ENCODE results near the gene KIAA0319L.
A peak's percentile ranks its signal among the peaks of the same experiment; 100 is the strongest.

Gene KIAA0319L

GRCh38 chr1:35561972-35562680, 4.9 kb upstream of the KIAA0319L start:
- no peak for DNase-seq

DNA sequence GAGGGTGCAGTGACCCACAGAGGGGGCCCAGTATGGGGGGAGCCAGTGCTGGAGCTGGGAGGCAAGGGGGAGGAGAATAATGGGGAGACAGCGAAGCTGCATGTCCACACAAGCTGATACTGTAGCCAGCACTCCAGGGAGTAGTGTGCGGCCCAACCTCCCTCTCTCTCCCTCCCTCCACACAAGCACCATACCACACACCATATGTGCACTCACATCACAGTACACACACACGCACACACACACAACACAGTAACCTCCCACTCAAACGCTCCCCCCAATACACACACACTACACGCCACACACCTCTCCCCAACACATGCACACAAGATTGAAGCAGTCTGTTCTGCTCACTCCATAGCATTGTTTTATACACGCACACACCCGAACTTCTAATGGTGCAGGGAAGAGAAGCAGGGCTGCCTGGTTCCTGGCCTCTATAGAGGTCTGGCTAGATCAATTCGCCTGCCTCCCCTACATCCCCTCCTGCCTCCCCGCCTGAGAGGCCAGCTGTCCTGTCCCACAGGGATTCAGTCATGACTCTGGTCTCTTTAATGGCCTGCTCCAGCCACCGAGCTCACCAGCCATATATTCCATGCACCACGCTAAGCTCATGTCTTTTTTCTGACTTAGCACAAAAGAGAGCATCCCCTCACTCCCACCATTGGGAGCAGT, 4.2 kb upstream of the KIAA0319L start:
- DNase-seq = no peak

- DNase-seq = no peak
These were observed 3.3 kb upstream of the KIAA0319L start for GRCh38 chr1:35560256-35561225.

GRCh38 chr1:35559317-35559944, 2.2 kb upstream of the KIAA0319L start:
- peak; percentile 33 to 35 for DNase-seq

- peak in 1 of 2 donors; percentile 17 for DNase-seq
These were observed 1.4 kb upstream of the KIAA0319L start for GRCh38 chr1:35558374-35559316.

DNA sequence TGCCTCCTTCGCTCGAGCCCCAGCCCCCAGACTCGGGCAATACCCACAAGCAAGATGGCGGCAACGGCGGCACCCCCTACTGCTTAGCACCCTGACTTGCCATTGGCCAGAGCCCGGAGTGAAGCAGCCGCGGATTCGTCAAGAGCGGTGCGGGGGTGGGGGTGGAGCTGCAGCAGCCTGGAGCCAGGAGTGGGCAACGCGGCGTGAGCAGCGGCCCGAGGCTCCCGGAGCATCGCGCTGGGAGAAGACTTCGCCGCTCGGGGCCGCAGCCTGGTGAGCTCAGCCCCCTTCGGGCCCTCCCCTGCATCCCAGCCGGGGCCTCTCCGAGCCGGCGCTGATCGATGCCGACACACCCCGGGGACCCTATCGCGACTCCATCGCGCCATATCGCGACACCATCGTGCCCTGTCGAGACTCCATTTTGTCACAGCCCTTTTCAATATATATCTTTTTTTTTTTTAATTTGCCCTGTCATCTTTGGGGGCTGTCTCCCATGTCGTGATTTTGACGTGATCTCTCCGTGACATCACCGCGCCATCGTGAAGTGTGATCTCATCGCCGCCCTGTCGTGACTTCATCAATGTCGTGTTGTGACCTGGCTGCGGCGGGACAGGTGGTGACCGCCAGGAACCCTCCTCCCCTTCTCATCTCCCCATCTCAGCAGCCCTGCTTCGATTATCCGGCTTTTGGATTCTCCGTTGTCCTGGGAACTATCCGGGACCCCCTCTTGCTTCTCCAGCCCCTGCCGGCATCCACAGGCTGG, 589 bp upstream of the KIAA0319L start, which contains the start of gene NCDN:
Gene NCDN (plus strand): TSS at position 189 of the 763 bp plus-strand sequence. CDS start 392 bp downstream, at position 581.
- DNase-seq = peak; percentile 94 to 95

- DNase-seq = no peak
These were observed 602 bp downstream of the KIAA0319L start for GRCh38 chr1:35556484-35557117.

DNA sequence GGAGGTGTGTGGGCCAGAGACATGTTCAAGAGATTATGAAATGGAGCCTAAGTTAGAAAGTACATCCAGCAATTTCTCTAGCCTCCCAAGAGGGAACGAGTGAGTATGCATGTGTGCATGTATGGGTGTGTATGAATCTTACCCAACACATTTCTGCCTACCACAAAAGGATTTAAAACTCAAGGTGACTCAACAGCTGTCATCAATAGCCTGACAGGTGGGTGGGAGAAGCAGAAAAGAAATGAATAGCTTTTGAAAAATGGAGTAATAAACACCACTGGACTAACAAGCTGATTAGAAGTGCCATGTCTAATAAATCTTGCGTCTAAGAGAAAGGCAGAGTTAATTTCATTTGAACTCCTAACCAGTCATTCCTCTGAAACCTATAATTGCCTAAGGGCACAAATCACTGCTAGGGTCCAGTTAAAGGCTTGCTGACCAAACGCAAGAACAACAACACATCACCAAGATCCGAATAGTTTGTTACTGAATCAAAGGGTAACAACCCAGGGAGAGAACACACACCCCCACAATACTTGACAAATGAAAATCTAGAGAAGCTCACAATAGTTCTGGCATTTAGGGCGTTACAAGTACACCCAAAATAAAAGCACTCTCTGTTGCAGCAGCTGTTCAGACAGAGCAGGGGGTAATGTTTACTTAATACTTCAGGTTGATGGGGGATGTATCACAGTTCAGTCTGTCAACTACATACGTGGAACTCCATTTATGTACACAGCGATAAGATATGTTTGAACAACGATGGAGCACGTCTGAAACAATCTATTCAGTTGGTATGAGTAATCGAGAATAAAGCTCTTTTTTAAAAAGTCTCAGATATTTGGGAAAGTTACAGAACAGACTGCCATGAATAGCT, 1.4 kb downstream of the KIAA0319L start:
- DNase-seq = no peak

DNA sequence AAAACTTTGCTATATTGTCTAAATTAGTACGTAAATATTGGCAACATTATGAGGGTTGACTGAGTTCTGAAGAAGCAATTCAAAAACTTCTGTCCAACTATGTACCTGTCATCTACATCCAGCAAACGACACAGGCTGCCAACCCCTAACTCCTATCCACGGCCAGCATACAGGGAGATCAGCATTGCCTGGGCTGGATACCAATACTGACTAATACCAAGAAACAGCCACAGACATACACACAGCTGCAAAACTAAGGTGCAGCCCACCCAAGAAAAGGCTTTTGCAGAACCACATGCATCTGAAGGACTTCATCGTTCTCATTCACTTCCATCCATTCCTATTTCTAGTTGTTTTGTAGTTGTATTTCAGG, 2.0 kb downstream of the KIAA0319L start:
- no peak for DNase-seq

DNA sequence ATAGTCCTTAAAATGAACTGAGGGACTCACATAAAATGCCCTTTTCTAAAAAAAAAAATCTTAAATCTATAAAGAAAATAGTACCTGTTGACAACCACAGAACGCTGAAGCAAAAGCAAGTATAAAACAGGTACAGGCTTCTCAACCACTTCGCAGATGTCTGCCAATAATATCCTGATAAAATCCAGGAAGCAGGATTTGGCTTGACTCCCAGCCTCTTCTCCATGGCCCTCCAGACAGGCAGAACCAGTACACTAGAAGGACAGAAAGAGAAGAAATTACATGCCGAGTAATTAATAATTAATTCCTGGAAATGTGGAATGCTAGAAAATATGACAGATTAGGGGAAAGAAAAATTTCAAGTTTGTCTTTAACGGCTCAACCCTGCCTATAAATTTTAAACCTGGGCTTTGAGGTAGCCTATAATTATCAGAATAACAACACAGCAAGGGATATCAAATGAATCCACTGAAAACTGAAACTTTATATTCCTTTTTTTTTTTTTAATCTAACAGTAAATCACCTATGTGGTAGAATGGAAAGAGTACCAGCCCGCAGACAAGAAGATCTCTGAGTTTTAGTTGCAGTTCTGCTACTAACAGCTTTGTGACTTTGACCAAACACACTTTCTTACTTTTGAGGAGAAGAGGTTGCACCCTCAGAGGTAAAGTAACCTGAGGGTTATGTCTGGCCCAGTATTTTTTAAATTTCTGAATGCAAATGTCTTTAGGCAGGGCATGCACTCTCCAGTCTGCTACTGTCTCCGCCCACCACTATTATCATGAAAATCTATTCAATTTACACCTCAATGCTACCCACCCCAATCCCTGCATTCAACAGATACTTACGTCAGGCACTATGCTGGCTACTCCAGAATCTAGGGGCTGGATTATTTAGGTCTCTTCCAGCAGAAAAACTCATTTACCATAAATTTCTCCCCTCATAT, 2.7 kb downstream of the KIAA0319L start:
- DNase-seq = no peak

GRCh38 chr1:35553851-35554250, 3.4 kb downstream of the KIAA0319L start:
- no peak for DNase-seq

- no peak for DNase-seq
These were observed 10.6 kb downstream of the KIAA0319L start for GRCh38 chr1:35546614-35547013.

- DNase-seq = peak; percentile 69 to 70
These were observed 12.2 kb downstream of the KIAA0319L start for GRCh38 chr1:35544976-35545375.

DNA sequence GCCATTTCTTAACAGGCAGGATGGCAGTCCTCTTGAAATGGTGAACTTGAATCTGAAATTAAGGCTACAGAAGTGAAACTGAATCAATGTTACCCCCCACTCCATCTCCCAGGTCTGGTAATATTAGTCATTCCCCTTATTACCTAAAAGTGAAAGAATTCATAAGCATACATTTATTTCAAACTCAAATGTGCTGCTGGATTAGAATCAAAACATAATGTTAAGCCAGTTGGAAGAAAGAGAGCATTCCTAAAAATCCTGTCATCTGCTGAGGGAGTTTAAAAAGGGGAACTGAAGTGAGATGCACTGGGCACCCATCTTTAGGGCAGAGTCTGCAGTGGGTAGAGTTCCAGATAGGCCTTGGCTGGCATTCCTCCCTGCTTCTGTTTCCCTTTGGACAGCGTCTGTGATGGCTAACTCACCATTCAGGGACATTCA, 17.4 kb downstream of the KIAA0319L start:
- no peak for DNase-seq

DNA sequence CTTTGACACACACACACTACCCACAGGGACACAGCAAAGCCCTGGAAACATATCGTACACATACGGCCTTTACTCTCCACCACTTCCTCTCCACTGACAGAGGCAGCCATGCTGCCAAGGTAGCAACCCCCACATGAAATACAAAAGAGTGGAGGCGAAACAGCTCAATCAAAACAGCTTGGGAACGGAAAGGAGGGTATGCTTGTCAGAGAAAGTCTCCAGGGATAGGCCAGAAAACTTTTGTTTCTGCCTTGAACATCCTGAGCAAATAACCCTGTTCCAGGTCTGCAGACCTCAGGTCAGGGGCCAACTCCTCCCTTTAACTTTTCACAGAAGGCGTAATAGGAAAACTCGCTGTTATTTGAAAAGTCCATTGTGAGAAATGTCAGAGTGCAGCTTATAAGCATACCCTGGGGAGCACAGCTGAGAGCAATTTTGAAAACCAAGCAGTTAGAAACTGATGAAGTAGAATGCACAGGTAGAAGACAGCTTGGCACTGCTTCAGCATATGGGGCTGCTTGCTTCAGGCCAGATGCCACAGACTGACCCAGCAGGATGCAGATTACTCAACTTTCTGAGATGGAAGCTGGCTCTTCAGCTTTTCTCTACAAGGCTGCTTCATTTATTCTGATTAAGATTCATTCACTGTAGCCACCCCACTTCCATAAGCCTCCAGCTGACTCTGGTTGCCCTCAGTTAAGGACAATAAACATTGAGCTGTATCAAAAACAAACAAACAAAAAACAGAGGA, 18.0 kb downstream of the KIAA0319L start:
- peak; percentile 25 to 52 for DNase-seq

- no peak for DNase-seq
These were observed 19.4 kb downstream of the KIAA0319L start for GRCh38 chr1:35537806-35538205.

- no peak for DNase-seq
These were observed 20.5 kb downstream of the KIAA0319L start for GRCh38 chr1:35536556-35537162.
